T-helper 17 cell (primary cell): ENCODE results near the gene ATP8B1. TPM values are rescaled to one million over a fixed set of nuclear protein-coding genes. Genes with fewer than 3 reads are reported as not detected.
"Not testable (repeated sequence)": the region's sequence is repeated elsewhere in the genome, so short reads cannot be mapped to it uniquely, and the experiment has no call there.

Experiments used
- ATAC-seq: fragments of 150-1000 bp; cut with Tn5 transposase; 2 replicates; pipeline ENCODE4 v1.10.0; 2021; ENCODE audit warnings: mild to moderate bottlenecking, moderate library complexity
- DNase-seq, 3 donors: peaks; one replicate each; pipeline versions ENCODE4 v3.0.0 to v3.0.0-alpha.2; 2020 to 2021
- H3K9me3 ChIP-seq: one replicate; pipeline ENCODE4 v1.7.0; 2013; ENCODE audit warnings: low read length, mild to moderate bottlenecking; ENCODE audit not compliant: control insufficient read depth, poor library complexity, severe bottlenecking
- H3K27ac Mint-ChIP-seq: one replicate; pipeline ENCODE4 v1.8.0; 2022; ENCODE audit warnings: mild to moderate bottlenecking, moderate library complexity, mixed read lengths
- H3K27me3 Mint-ChIP-seq: one replicate; pipeline ENCODE4 v1.8.0; 2022; ENCODE audit warnings: mixed read lengths
- H3K36me3 Mint-ChIP-seq: one replicate; pipeline ENCODE4 v1.8.0; 2022; ENCODE audit warnings: low read depth, mixed read lengths
- H3K4me1 Mint-ChIP-seq: one replicate; pipeline ENCODE4 v1.8.0; 2022; ENCODE audit warnings: mild to moderate bottlenecking, mixed read lengths
- H3K4me3 Mint-ChIP-seq: one replicate; pipeline ENCODE4 v1.8.0; 2022; ENCODE audit warnings: mild to moderate bottlenecking, moderate library complexity, mixed read lengths
- total RNA-seq, 4 donors: library from RNA in 2 of 4; stranded (reverse) in 2 of 4; gene quantifications; one replicate each; pipeline ENCODE4 v1.2.3 and lab custom pipeline; 2022 to 2026

Gene ATP8B1
- total RNA-seq, 2 donors from 2014 or later = not detected

- no peak overlapping the region for H3K4me3 Mint-ChIP-seq
- no peak overlapping the region for H3K27ac Mint-ChIP-seq
- no peak for ATAC-seq
- no peaks in the 10 kb centered on the region for H3K27me3 Mint-ChIP-seq
- H3K36me3 Mint-ChIP-seq = peaks cover 2% of the 10 kb centered on the region
- H3K9me3 ChIP-seq = no peaks in the 10 kb centered on the region
- no peaks in the 10 kb centered on the region for H3K4me1 Mint-ChIP-seq
- DNase-seq = no peak
Measured at GRCh38 chr18:57737400-57738060, 65.6 kb downstream of the ATP8B1 start.

- not testable (repeated sequence) for DNase-seq, ATAC-seq, H3K27ac Mint-ChIP-seq, H3K27me3 Mint-ChIP-seq, H3K4me3 Mint-ChIP-seq, H3K9me3 ChIP-seq, H3K4me1 Mint-ChIP-seq, H3K36me3 Mint-ChIP-seq
Measured at GRCh38 chr18:57735042-57735441, 68.1 kb downstream of the ATP8B1 start.

- no peaks in the 10 kb centered on the region for H3K36me3 Mint-ChIP-seq
- no peaks in the 10 kb centered on the region for H3K27me3 Mint-ChIP-seq
- ATAC-seq = no peak
- H3K27ac Mint-ChIP-seq = no peak overlapping the region
- no peaks in the 10 kb centered on the region for H3K4me1 Mint-ChIP-seq
- H3K4me3 Mint-ChIP-seq = no peak overlapping the region
- DNase-seq = no peak
- H3K9me3 ChIP-seq = no peaks in the 10 kb centered on the region
Measured at GRCh38 chr18:57733861-57734260, 69.3 kb downstream of the ATP8B1 start.

- Mint-ChIP-seq H3K27me3 (no peaks in the 10 kb centered on the region), H3K4me1 (no peaks in the 10 kb centered on the region), H3K27ac (no peak overlapping the region), H3K36me3 (no peaks in the 10 kb centered on the region), H3K4me3 (no peak overlapping the region)
- DNase-seq = no peak
- peaks cover 7% of the 10 kb centered on the region for H3K9me3 ChIP-seq
- ATAC-seq = no peak
Measured at GRCh38 chr18:57730146-57730545, 73.0 kb downstream of the ATP8B1 start.

GRCh38 chr18:57728941-57729511 is 74.1 kb downstream of the ATP8B1 start:
- no peaks in the 10 kb centered on the region for H3K27me3 Mint-ChIP-seq
- H3K27ac Mint-ChIP-seq = no peak overlapping the region
- peaks cover 7% of the 10 kb centered on the region for H3K9me3 ChIP-seq
- no peaks in the 10 kb centered on the region for H3K36me3 Mint-ChIP-seq
- no peaks in the 10 kb centered on the region for H3K4me1 Mint-ChIP-seq
- DNase-seq (no peak), ATAC-seq (no peak)
- no peak overlapping the region for H3K4me3 Mint-ChIP-seq

- no peak for ATAC-seq
- H3K4me3 Mint-ChIP-seq = no peak overlapping the region
- peaks cover 7% of the 10 kb centered on the region for H3K9me3 ChIP-seq
- no peaks in the 10 kb centered on the region for H3K36me3 Mint-ChIP-seq
- no peak for DNase-seq
- H3K27ac Mint-ChIP-seq = no peak overlapping the region
- no peaks in the 10 kb centered on the region for H3K4me1 Mint-ChIP-seq
- no peaks in the 10 kb centered on the region for H3K27me3 Mint-ChIP-seq
Measured at GRCh38 chr18:57727952-57728807, 74.9 kb downstream of the ATP8B1 start.

GRCh38 chr18:57719211-57719935 is 83.7 kb downstream of the ATP8B1 start:
- not testable (repeated sequence) for DNase-seq, H3K9me3 ChIP-seq, ATAC-seq, H3K4me3 Mint-ChIP-seq, H3K36me3 Mint-ChIP-seq, H3K27ac Mint-ChIP-seq, H3K27me3 Mint-ChIP-seq, H3K4me1 Mint-ChIP-seq

GRCh38 chr18:57716549-57716948 is 86.6 kb downstream of the ATP8B1 start:
- Mint-ChIP-seq H3K27ac (no peak overlapping the region), H3K4me1 (no peaks in the 10 kb centered on the region), H3K36me3 (peaks cover 2% of the 10 kb centered on the region), H3K27me3 (no peaks in the 10 kb centered on the region), H3K4me3 (no peak overlapping the region)
- DNase-seq = no peak
- ATAC-seq = no peak
- H3K9me3 ChIP-seq = peaks cover 4% of the 10 kb centered on the region

- Mint-ChIP-seq H3K4me1 (no peaks in the 10 kb centered on the region), H3K4me3 (no peak overlapping the region), H3K27me3 (no peaks in the 10 kb centered on the region), H3K27ac (no peak overlapping the region), H3K36me3 (peaks cover 2% of the 10 kb centered on the region)
- peaks cover 4% of the 10 kb centered on the region for H3K9me3 ChIP-seq
- DNase-seq = no peak
- no peak for ATAC-seq
Measured at GRCh38 chr18:57715671-57716070, 87.4 kb downstream of the ATP8B1 start.

- Mint-ChIP-seq H3K36me3 (peaks cover 2% of the 10 kb centered on the region), H3K4me3 (no peak overlapping the region), H3K27ac (no peak overlapping the region), H3K27me3 (no peaks in the 10 kb centered on the region), H3K4me1 (no peaks in the 10 kb centered on the region)
- DNase-seq (no peak), ATAC-seq (no peak)
- peaks cover 4% of the 10 kb centered on the region for H3K9me3 ChIP-seq
Measured at GRCh38 chr18:57715073-57715472, 88.0 kb downstream of the ATP8B1 start.

- H3K9me3 ChIP-seq = no peaks in the 10 kb centered on the region
- ATAC-seq (no peak), DNase-seq (no peak)
- Mint-ChIP-seq H3K4me3 (no peak overlapping the region), H3K27me3 (no peaks in the 10 kb centered on the region), H3K36me3 (no peaks in the 10 kb centered on the region), H3K4me1 (no peaks in the 10 kb centered on the region), H3K27ac (no peak overlapping the region)
Measured at GRCh38 chr18:57710226-57710625, 92.9 kb downstream of the ATP8B1 start.

GRCh38 chr18:57709335-57709734 is 93.8 kb downstream of the ATP8B1 start:
- ATAC-seq (no peak), DNase-seq (no peak)
- H3K9me3 ChIP-seq = no peaks in the 10 kb centered on the region
- Mint-ChIP-seq H3K27ac (no peak overlapping the region), H3K27me3 (no peaks in the 10 kb centered on the region), H3K4me3 (no peak overlapping the region), H3K4me1 (no peaks in the 10 kb centered on the region), H3K36me3 (no peaks in the 10 kb centered on the region)

- H3K9me3 ChIP-seq = no peaks in the 10 kb centered on the region
- no peaks in the 10 kb centered on the region for H3K4me1 Mint-ChIP-seq
- ATAC-seq (no peak), DNase-seq (no peak)
- no peak overlapping the region for H3K27ac Mint-ChIP-seq
- no peak overlapping the region for H3K4me3 Mint-ChIP-seq
- H3K36me3 Mint-ChIP-seq = no peaks in the 10 kb centered on the region
- no peaks in the 10 kb centered on the region for H3K27me3 Mint-ChIP-seq
Measured at GRCh38 chr18:57708288-57708687, 94.8 kb downstream of the ATP8B1 start.
